ENCODE results near the gene NUCB1. TPM values are rescaled to one million over a fixed set of nuclear protein-coding genes. Genes with fewer than 3 reads are reported as not detected.

The NUCB1 gene
- total and polyA plus RNA-seq, 9 of the 15 experiments (the other 6 are each of a cell fraction or from before 2014, with no cell fraction given) = 3.1 to 153 (median 71.7) TPM

GRCh38 chr19:48955308-48955958 lies 55.3 kb downstream of the NUCB1 start (continued):
- TF ChIP-seq KAT7 (CRISPR knock-in tag; IDR thresholded peaks at IDR 0.05; ENCODE audit: borderline replicate concordance) (peak; percentile 79), TEAD1 (CRISPR knock-in tag; IDR thresholded peaks at IDR 0.05) (no peak), ZNF830 (CRISPR knock-in tag; IDR thresholded peaks at IDR 0.05) (no peak), ASH1L (IDR thresholded peaks at IDR 0.05; ENCODE audit: borderline replicate concordance, low read depth, partially characterized antibody) (no peak), SP1 (CRISPR knock-in tag; IDR thresholded peaks at IDR 0.05) (0 out of 2 replicates have a peak, but pooled peaks have one; percentile 42)

GRCh38 chr19:48958006-48958405 lies 57.9 kb downstream of the NUCB1 start:
- BruUV-seq (replicated peaks) = no TSS peak
- no peak overlapping the region for H3K27ac ChIP-seq (ENCODE audit: extremely low read depth, low read depth, low read length)
- H4K20me1 ChIP-seq (replicated peaks; ENCODE audit: control insufficient read depth, insufficient read depth, low read length) = no peaks in the 10 kb centered on the region
- H3K9me3 ChIP-seq (replicated peaks; ENCODE audit: control insufficient read depth, insufficient read depth, low read depth, low read length) = no peaks in the 10 kb centered on the region
- H3K9me1 ChIP-seq (ENCODE audit: control insufficient read depth, insufficient read depth, low read length) = no peaks in the 10 kb centered on the region
- intact Hi-C loops (cut with micrococcal nuclease) (no loop called here), in situ Hi-C loops (cut with MboI) (no loop called here)
- H3K36me3 ChIP-seq (ENCODE audit: control insufficient read depth, insufficient read depth, low read length) = peaks cover 22% of the 10 kb centered on the region
- no peak for ATAC-seq
- TF ChIP-seq ZNF740 (CRISPR knock-in tag; IDR thresholded peaks at IDR 0.05) (peak; percentile 54; the same call in 1 of the 2 replicates), ZNF740 (tag; IDR thresholded peaks at IDR 0.05) (no peak), ZNF165 (CRISPR knock-in tag; IDR thresholded peaks at IDR 0.05; ENCODE audit: borderline replicate concordance) (no peak), HMG20B (CRISPR knock-in tag; IDR thresholded peaks at IDR 0.05) (no peak), RBM25 (IDR thresholded peaks at IDR 0.05; ENCODE audit: low read depth, low read length, severe bottlenecking) (peak; percentile 58), ZNF121 (CRISPR knock-in tag; conservative IDR thresholded peaks at IDR 0.05) (peak; percentile 99), MXI1 (IDR thresholded peaks at IDR 0.05; ENCODE audit: low read depth, low read length) (no peak), ZNF830 (CRISPR knock-in tag; IDR thresholded peaks at IDR 0.05) (no peak), BCOR (IDR thresholded peaks at IDR 0.05) (peak; percentile 57), CCNT2 (IDR thresholded peaks at IDR 0.05; ENCODE audit: borderline replicate concordance, extremely low read depth, insufficient read length, low read depth, low read length) (no peak)
- ChIA-PET POLR2A (no interaction called here), CTCF (ENCODE audit: low intra/inter-chr PET ratio) (no interaction called here)
- no peak for DNase-seq (ENCODE audit: extremely low read depth in 1 of 4, low spot score in 3 of 4)
- no peaks in the 10 kb centered on the region for H3K27me3 ChIP-seq (ENCODE audit: control insufficient read depth in 2 of 2, insufficient read depth in 2 of 2, low read length in 2 of 2)
- no peak overlapping the region for H3K4me3 ChIP-seq
- FAIRE-seq = no peak
- peaks cover 27% of the 10 kb centered on the region for H3K79me2 ChIP-seq (ENCODE audit: control insufficient read depth, insufficient read depth, low read length)
- no peak overlapping the region for H2AFZ ChIP-seq (ENCODE audit: low read depth, low read length)
- H3K4me1 ChIP-seq (replicated peaks in 1 of 2; ENCODE audit: control insufficient read depth in 2 of 2, insufficient read depth in 2 of 2, low read length in 2 of 2) = peaks cover 26 to 50% of the 10 kb centered on the region in 2 experiments
- no peak overlapping the region for H3K4me2 ChIP-seq (ENCODE audit: insufficient read depth, low read length)
- WGBS (ENCODE audit: insufficient coverage, low coverage, missing lambda C conversion rate) = 95% methylated on average over 7 of the region's 8 CpGs
- no peak overlapping the region for H3K9ac ChIP-seq (ENCODE audit: insufficient read depth in 1 of 2, low read depth in 2 of 2, low read length in 2 of 2)
